ENCODE measurements around the gene LHX1. TPM values are rescaled to one million over a fixed set of nuclear protein-coding genes. Genes with fewer than 3 reads are reported as not detected.

The LHX1 gene
- total RNA-seq, 1 donor from 2014 or later: not detected

- Histone ChIP-seq H3K9me3 (ENCODE audit: control insufficient read depth in 3 of 3, low read length in 3 of 3) (no peaks in the 10 kb centered on the region), H3K4me1 (ENCODE audit: control insufficient read depth in 3 of 3, insufficient read depth in 3 of 3, low read length in 3 of 3) (peaks cover 37 to 55% (median 47%) of the 10 kb centered on the region in 3 donors), H3K4me3 (ENCODE audit: low read length in 3 of 3) (peak overlapping the region in 2 of 3 donors; percentile 7 to 52), H3K27me3 (ENCODE audit: control insufficient read depth in 3 of 3, insufficient read depth in 3 of 3, low read length in 3 of 3) (peaks cover 97 to 100% (median 98%) of the 10 kb centered on the region in 3 donors), H3K9ac (ENCODE audit: low read depth in 1 of 3, low read length in 3 of 3) (peak overlapping the region in 1 of 3 donors; percentile 45), H3K36me3 (ENCODE audit: control insufficient read depth in 3 of 3, insufficient read depth in 3 of 3, low read length in 3 of 3) (no peaks in the 10 kb centered on the region), H3K27ac (ENCODE audit: low read depth, low read length) (no peak overlapping the region)
Measured at GRCh38 chr17:36931697-36932382, 5.4 kb upstream of the LHX1 start.

GRCh38 chr17:36932383-36932693 lies 4.9 kb upstream of the LHX1 start:
- peaks cover 41 to 60% (median 51%) of the 10 kb centered on the region in 3 donors for H3K4me1 ChIP-seq (ENCODE audit: control insufficient read depth in 3 of 3, insufficient read depth in 3 of 3, low read length in 3 of 3)

GRCh38 chr17:36932694-36933511 lies 4.4 kb upstream of the LHX1 start:
- Histone ChIP-seq H3K9me3 (ENCODE audit: control insufficient read depth in 3 of 3, low read length in 3 of 3) (no peaks in the 10 kb centered on the region), H3K4me3 (ENCODE audit: low read length in 3 of 3) (no peak overlapping the region), H3K4me1 (ENCODE audit: control insufficient read depth in 3 of 3, insufficient read depth in 3 of 3, low read length in 3 of 3) (peaks cover 46 to 66% (median 57%) of the 10 kb centered on the region in 3 donors), H3K9ac (ENCODE audit: low read depth in 1 of 3, low read length in 3 of 3) (no peak overlapping the region), H3K27me3 (ENCODE audit: control insufficient read depth in 3 of 3, insufficient read depth in 3 of 3, low read length in 3 of 3) (peaks cover 98 to 100% (median 98%) of the 10 kb centered on the region in 3 donors), H3K27ac (ENCODE audit: low read depth, low read length) (no peak overlapping the region), H3K36me3 (ENCODE audit: control insufficient read depth in 3 of 3, insufficient read depth in 3 of 3, low read length in 3 of 3) (no peaks in the 10 kb centered on the region)

More at GRCh38 chr17:36932383-36932693, 4.9 kb upstream of the LHX1 start:
- Histone ChIP-seq H3K9ac (ENCODE audit: low read depth in 1 of 3, low read length in 3 of 3) (peak overlapping the region in 1 of 3 donors; percentile 45), H3K27me3 (ENCODE audit: control insufficient read depth in 3 of 3, insufficient read depth in 3 of 3, low read length in 3 of 3) (peaks cover 98 to 100% (median 98%) of the 10 kb centered on the region in 3 donors), H3K4me3 (ENCODE audit: low read length in 3 of 3) (peak overlapping the region in 1 of 3 donors; percentile 52), H3K36me3 (ENCODE audit: control insufficient read depth in 3 of 3, insufficient read depth in 3 of 3, low read length in 3 of 3) (no peaks in the 10 kb centered on the region), H3K9me3 (ENCODE audit: control insufficient read depth in 3 of 3, low read length in 3 of 3) (no peaks in the 10 kb centered on the region), H3K27ac (ENCODE audit: low read depth, low read length) (no peak overlapping the region)

- H3K27me3 ChIP-seq (ENCODE audit: control insufficient read depth in 3 of 3, insufficient read depth in 3 of 3, low read length in 3 of 3): peaks cover 98 to 100% (median 98%) of the 10 kb centered on the region in 3 donors
- H3K4me3 ChIP-seq (ENCODE audit: low read length in 3 of 3): peak overlapping the region in 1 of 3 donors; percentile 41
- no peaks in the 10 kb centered on the region for H3K36me3 ChIP-seq (ENCODE audit: control insufficient read depth in 3 of 3, insufficient read depth in 3 of 3, low read length in 3 of 3)
- peaks cover 53 to 73% (median 64%) of the 10 kb centered on the region in 3 donors for H3K4me1 ChIP-seq (ENCODE audit: control insufficient read depth in 3 of 3, insufficient read depth in 3 of 3, low read length in 3 of 3)
- H3K9ac ChIP-seq (ENCODE audit: low read depth in 1 of 3, low read length in 3 of 3): peak overlapping the region in 1 of 3 donors; percentile 40
- H3K27ac ChIP-seq (ENCODE audit: low read depth, low read length): no peak overlapping the region
- H3K9me3 ChIP-seq (ENCODE audit: control insufficient read depth in 3 of 3, low read length in 3 of 3): no peaks in the 10 kb centered on the region
Measured at GRCh38 chr17:36933512-36934143, 3.6 kb upstream of the LHX1 start.

- Histone ChIP-seq H3K27ac (ENCODE audit: low read depth, low read length) (no peak overlapping the region), H3K9ac (ENCODE audit: low read depth in 1 of 3, low read length in 3 of 3) (peak overlapping the region in 1 of 3 donors; percentile 40), H3K27me3 (ENCODE audit: control insufficient read depth in 3 of 3, insufficient read depth in 3 of 3, low read length in 3 of 3) (peaks cover 98 to 100% (median 98%) of the 10 kb centered on the region in 3 donors), H3K4me1 (ENCODE audit: control insufficient read depth in 3 of 3, insufficient read depth in 3 of 3, low read length in 3 of 3) (peaks cover 58 to 79% (median 68%) of the 10 kb centered on the region in 3 donors), H3K36me3 (ENCODE audit: control insufficient read depth in 3 of 3, insufficient read depth in 3 of 3, low read length in 3 of 3) (no peaks in the 10 kb centered on the region), H3K9me3 (ENCODE audit: control insufficient read depth in 3 of 3, low read length in 3 of 3) (no peaks in the 10 kb centered on the region), H3K4me3 (ENCODE audit: low read length in 3 of 3) (peak overlapping the region in 2 of 3 donors; percentile 40 to 41)
Measured at GRCh38 chr17:36934144-36934691, 3.1 kb upstream of the LHX1 start.

GRCh38 chr17:36934692-36935630 lies 2.3 kb upstream of the LHX1 start:
- peak overlapping the region in 2 of 3 donors; percentile 29 to 40 for H3K4me3 ChIP-seq (ENCODE audit: low read length in 3 of 3)
- H3K9ac ChIP-seq (ENCODE audit: low read depth in 1 of 3, low read length in 3 of 3): no peak overlapping the region
- no peaks in the 10 kb centered on the region for H3K36me3 ChIP-seq (ENCODE audit: control insufficient read depth in 3 of 3, insufficient read depth in 3 of 3, low read length in 3 of 3)
- H3K4me1 ChIP-seq (ENCODE audit: control insufficient read depth in 3 of 3, insufficient read depth in 3 of 3, low read length in 3 of 3): peaks cover 61 to 83% (median 72%) of the 10 kb centered on the region in 3 donors
- no peak overlapping the region for H3K27ac ChIP-seq (ENCODE audit: low read depth, low read length)
- peaks cover 98 to 100% (median 98%) of the 10 kb centered on the region in 3 donors for H3K27me3 ChIP-seq (ENCODE audit: control insufficient read depth in 3 of 3, insufficient read depth in 3 of 3, low read length in 3 of 3)
- H3K9me3 ChIP-seq (ENCODE audit: control insufficient read depth in 3 of 3, low read length in 3 of 3): no peaks in the 10 kb centered on the region

GRCh38 chr17:36935671-36936454 lies 1.4 kb upstream of the LHX1 start:
- Histone ChIP-seq H3K27ac (ENCODE audit: low read depth, low read length) (no peak overlapping the region), H3K9ac (ENCODE audit: low read depth in 1 of 3, low read length in 3 of 3) (no peak overlapping the region), H3K4me3 (ENCODE audit: low read length in 3 of 3) (peak overlapping the region in 2 of 3 donors; percentile 13 to 40), H3K4me1 (ENCODE audit: control insufficient read depth in 3 of 3, insufficient read depth in 3 of 3, low read length in 3 of 3) (peaks cover 61 to 86% (median 72%) of the 10 kb centered on the region in 3 donors), H3K36me3 (ENCODE audit: control insufficient read depth in 3 of 3, insufficient read depth in 3 of 3, low read length in 3 of 3) (no peaks in the 10 kb centered on the region), H3K9me3 (ENCODE audit: control insufficient read depth in 3 of 3, low read length in 3 of 3) (no peaks in the 10 kb centered on the region), H3K27me3 (ENCODE audit: control insufficient read depth in 3 of 3, insufficient read depth in 3 of 3, low read length in 3 of 3) (peaks cover 97 to 99% (median 98%) of the 10 kb centered on the region in 3 donors)

GRCh38 chr17:36936455-36937000 lies 747 bp upstream of the LHX1 start:
- Histone ChIP-seq H3K9ac (ENCODE audit: low read depth in 1 of 3, low read length in 3 of 3) (no peak overlapping the region), H3K27ac (ENCODE audit: low read depth, low read length) (no peak overlapping the region), H3K36me3 (ENCODE audit: control insufficient read depth in 3 of 3, insufficient read depth in 3 of 3, low read length in 3 of 3) (no peaks in the 10 kb centered on the region), H3K4me1 (ENCODE audit: control insufficient read depth in 3 of 3, insufficient read depth in 3 of 3, low read length in 3 of 3) (peaks cover 58 to 81% (median 71%) of the 10 kb centered on the region in 3 donors), H3K27me3 (ENCODE audit: control insufficient read depth in 3 of 3, insufficient read depth in 3 of 3, low read length in 3 of 3) (peaks cover 97 to 99% (median 98%) of the 10 kb centered on the region in 3 donors), H3K9me3 (ENCODE audit: control insufficient read depth in 3 of 3, low read length in 3 of 3) (no peaks in the 10 kb centered on the region), H3K4me3 (ENCODE audit: low read length in 3 of 3) (no peak overlapping the region)

Measured in skeletal muscle tissue (tissue), 4 donors.